ENCODE results near the gene THOC2. TPM values are rescaled to one million over a fixed set of nuclear protein-coding genes. Genes with fewer than 3 reads are reported as not detected.
A peak's percentile ranks its signal among the peaks of the same experiment; 100 is the strongest.
"Not testable (repeated sequence)": the region's sequence is repeated elsewhere in the genome, so short reads cannot be mapped to it uniquely, and the experiment has no call there.

THOC2 gene
- total RNA-seq, 1 donor from 2014 or later: 111 TPM

DNA sequence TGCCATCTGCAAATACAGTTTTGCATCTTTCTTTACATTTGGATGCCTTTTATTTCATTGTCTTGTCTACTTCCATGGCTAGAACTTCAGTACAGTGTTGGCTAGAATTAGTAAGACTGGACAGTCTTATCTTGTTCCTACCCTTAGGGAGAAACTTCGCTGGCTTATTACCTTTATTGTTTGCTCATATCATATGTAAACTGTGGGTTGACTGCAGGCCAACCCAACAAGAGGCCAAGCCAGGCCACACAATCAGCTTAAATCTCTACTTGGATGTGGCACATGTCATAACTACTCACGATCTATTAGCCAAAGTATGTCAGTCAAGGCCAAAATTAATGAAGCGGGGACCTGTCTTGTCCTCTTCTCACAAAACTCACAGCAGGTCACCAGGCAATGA lies 144.1 kb downstream of the THOC2 start:
- DNase-seq (ENCODE audit: low spot score): no peak

GRCh38 chrX:123581586-123581985 lies 151.3 kb downstream of the THOC2 start:
- DNase-seq (ENCODE audit: low spot score): no peak

- no peak for DNase-seq (ENCODE audit: low spot score)
These were observed 152.1 kb downstream of the THOC2 start for GRCh38 chrX:123580792-123581191.

DNA sequence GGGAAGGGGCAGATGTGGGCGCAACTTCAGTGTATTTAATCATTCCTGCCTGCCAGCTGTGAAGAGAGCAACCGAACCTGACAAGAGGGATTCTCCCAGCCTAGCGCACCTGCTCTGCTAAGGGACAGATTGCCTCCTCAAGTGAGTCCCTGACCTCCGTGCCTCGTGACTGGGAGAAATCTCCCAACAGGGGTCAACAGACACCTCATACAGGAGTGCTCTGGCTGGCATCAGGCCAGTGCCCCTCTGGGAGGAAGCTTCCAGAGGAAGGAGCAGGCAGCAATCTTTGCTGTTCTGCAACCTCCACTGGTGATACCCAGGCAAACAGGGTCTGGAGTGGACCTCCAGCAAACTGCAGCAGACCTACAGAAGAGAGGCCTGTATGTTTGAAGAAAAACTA lies 158.8 kb downstream of the THOC2 start:
- DNase-seq (ENCODE audit: low spot score): not testable (repeated sequence)

DNA sequence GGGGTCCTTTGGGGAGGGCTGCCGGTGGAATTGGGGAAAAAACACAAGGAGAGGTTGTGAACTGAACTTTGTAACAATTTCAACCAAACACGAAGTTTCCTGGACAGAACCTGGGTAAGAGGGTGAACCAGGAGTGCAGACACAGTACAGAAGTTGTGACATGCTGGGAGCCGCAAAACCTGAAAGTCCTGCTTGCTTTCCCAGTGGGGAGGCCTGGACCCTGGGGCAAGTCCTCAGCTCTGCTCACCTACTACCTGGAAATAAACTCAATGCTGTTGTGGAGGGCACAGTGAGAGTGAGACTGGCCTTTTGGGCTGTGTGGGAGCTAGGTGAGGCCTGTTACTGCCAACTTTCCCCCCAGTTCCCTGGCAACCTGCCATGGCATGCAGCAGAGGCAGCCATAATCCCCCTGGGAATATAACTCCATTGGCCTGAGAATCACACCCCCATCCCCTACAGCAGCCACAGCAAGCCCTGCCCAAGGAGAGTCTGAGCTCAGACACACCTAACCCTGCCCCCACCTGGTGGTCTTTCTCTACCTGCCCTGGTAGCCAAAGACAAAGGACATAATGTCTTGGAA lies 162.8 kb downstream of the THOC2 start:
- peak; percentile 22 for DNase-seq (ENCODE audit: low spot score)

GRCh38 chrX:123563167-123563566 lies 169.7 kb downstream of the THOC2 start:
- no peak for DNase-seq (ENCODE audit: low spot score)

GRCh38 chrX:123562342-123563146 lies 170.3 kb downstream of the THOC2 start:
- no peak for DNase-seq (ENCODE audit: low spot score)

DNA sequence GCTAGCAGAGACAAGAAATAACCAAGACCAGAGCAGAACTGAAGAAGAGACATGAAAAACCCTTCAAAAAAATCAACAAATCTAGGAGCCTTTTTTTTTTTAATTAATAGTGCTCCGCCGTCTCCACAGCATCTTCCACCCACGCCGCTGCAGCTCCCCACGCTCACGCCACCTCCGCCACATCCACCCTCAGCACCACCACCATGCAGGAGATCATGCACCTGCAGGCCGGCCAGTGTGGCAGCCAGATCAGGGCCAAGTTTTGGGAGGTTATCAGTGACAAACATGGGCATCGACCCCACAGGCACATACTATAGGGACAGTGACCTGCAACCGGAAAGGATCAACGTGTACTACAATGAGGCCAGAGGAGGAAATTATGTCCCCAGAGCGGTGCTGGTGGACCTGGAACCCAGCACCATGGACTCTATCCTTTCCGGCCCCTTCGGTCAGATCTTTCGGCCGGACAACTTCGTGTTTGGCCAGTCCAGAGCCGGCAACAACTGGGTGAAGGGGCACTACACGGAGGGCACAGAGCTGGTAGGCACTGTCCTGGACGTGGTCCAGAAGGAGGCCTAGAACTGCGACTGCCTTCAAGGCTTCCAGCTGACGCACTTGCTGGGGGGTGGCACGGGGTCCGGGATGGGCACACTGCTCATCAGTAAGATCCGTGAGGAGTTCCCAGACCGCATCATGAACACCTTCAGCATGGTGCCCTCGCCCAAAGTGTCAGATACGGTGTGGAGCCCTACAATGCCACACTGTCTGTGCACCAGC lies 171.2 kb downstream of the THOC2 start:
- DNase-seq (ENCODE audit: low spot score): no peak

GRCh38 chrX:123550829-123551228 lies 182.0 kb downstream of the THOC2 start:
- no peak for DNase-seq (ENCODE audit: low spot score)

Other genes starting within 250 kb of the THOC2 start
- gene XIAP, start 127.0 kb upstream of the THOC2 start, total RNA-seq (ENCODE audit: insufficient read depth, low replicate concordance): 22.6 TPM
- 67.7 TPM for gene STAG2, start 228.7 kb upstream of the THOC2 start, total RNA-seq (ENCODE audit: insufficient read depth, low replicate concordance)

All from umbilical cord (tissue), 2 donors.